Astrocyte of the cerebellum (primary cell): Measurements from ENCODE around the gene CCDC170.

ENCODE experiments used
- DNase-seq: peaks from one replicate; pipeline ENCODE4 v3.0.0-alpha.2; 2011; ENCODE audit warnings: low read depth
- H3K4me3 ChIP-seq: 2 replicates; pipeline ENCODE4 v1.5.1; 2011; ENCODE audit warnings: mild to moderate bottlenecking, low read depth, low read length, moderate library complexity
- CTCF ChIP-seq: IDR thresholded peaks from 2 replicates; pipeline ENCODE4 v1.5.1; 2012; ENCODE audit warnings: low read length, low read depth, moderate library complexity, mild to moderate bottlenecking; ENCODE audit errors: missing control alignments
- in situ Hi-C: cut with HindIII; loops from 2 replicates; pipeline ENCODE4 v1.10.0; 2017; ENCODE audit warnings: low sequenced_read_pairs

Gene CCDC170

GRCh38 chr6:151670116-151670515, 176.3 kb downstream of the CCDC170 start:
- no peak for DNase-seq
- H3K4me3 ChIP-seq = no peak overlapping the region
- no peak for TF ChIP-seq CTCF
- in situ Hi-C loops = no loop called here
